HEK293 (cell line): ENCODE measurements around the gene MAML3.

Experiments
- SP2 ChIP-seq: fragments of 450-650 bp; formaldehyde crosslinking; IDR thresholded peaks from 2 replicates; pipeline ENCODE4 v1.5.1; 2016; ENCODE audit warnings: missing biosample characterization, missing genetic modification characterization
- ZFP3 ChIP-seq: fragments of 450-650 bp; formaldehyde crosslinking; IDR thresholded peaks from 2 replicates; pipeline ENCODE4 v1.5.1; 2016; ENCODE audit warnings: low read depth, missing biosample characterization, missing genetic modification characterization
- TF ChIP-seq, protein P1 (sequence below): fragments of 450-650 bp; formaldehyde crosslinking; IDR thresholded peaks from 2 replicates; pipeline ENCODE4 v1.5.1; 2016; ENCODE audit warnings: missing biosample characterization, missing genetic modification characterization

DNA sequence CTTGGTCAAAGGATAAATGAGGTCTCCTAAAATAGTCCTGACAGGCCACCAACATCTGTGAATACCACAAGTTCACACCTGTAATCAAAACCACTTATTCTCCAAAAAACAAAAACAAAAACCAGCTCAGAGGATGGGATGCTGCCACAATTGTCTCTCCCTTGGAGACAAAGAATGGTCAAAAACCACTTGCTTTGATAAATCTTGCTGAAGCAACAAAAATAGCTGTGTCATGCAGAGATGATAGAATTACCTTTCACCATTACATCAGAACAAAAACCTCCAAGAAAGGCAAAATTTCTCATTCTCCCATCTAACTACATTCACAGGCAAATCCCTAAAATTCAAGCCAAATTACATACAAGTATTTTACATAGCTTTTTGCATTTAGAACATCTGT lies 180.4 kb downstream of the MAML3 start:
- TF ChIP-seq ZFP3 (no peak), SP2 (no peak)
- TF ChIP-seq, protein P1, sequence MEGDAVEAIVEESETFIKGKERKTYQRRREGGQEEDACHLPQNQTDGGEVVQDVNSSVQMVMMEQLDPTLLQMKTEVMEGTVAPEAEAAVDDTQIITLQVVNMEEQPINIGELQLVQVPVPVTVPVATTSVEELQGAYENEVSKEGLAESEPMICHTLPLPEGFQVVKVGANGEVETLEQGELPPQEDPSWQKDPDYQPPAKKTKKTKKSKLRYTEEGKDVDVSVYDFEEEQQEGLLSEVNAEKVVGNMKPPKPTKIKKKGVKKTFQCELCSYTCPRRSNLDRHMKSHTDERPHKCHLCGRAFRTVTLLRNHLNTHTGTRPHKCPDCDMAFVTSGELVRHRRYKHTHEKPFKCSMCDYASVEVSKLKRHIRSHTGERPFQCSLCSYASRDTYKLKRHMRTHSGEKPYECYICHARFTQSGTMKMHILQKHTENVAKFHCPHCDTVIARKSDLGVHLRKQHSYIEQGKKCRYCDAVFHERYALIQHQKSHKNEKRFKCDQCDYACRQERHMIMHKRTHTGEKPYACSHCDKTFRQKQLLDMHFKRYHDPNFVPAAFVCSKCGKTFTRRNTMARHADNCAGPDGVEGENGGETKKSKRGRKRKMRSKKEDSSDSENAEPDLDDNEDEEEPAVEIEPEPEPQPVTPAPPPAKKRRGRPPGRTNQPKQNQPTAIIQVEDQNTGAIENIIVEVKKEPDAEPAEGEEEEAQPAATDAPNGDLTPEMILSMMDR (tag by site-specific recombination) = no peak
